Activated CD8-positive, alpha-beta T cell treated with anti-CD3 and anti-CD28 coated beads for 36 hours (primary cell): ENCODE measurements around the gene FRMD4A. TPM values are rescaled to one million over a fixed set of nuclear protein-coding genes. Genes with fewer than 3 reads are reported as not detected.

Experiments
- ATAC-seq: fragments of 200-7000 bp; cut with Tn5 transposase; one replicate; pipeline ENCODE4 v1.10.0; 2021; ENCODE audit warnings: mild to moderate bottlenecking, moderate library complexity
- CTCF ChIA-PET: fragments of 350-600 bp; sonication (Branson Sonifier 250); formaldehyde crosslinking; loops from one replicate; lab custom pipeline; 2021; ENCODE audit warnings: antibody characterized with exemption; lab: Charles Lee
- POLR2A ChIA-PET: fragments of 350-600 bp; sonication (Branson Sonifier 250); formaldehyde crosslinking; loops from one replicate; lab custom pipeline; 2021; ENCODE audit warnings: antibody characterized with exemption; lab: Charles Lee
- DNase-seq: peaks from one replicate; pipeline ENCODE4 v3.0.0-alpha.2; 2020
- H3K27ac Mint-ChIP-seq: one replicate; pipeline ENCODE4 v1.8.0; 2021; ENCODE audit warnings: mild to moderate bottlenecking, mixed read lengths
- H3K27me3 Mint-ChIP-seq: one replicate; pipeline ENCODE4 v1.8.0; 2021; ENCODE audit warnings: mixed read lengths
- H3K36me3 Mint-ChIP-seq: one replicate; pipeline ENCODE4 v1.8.0; 2021; ENCODE audit warnings: low read depth, mixed read lengths
- H3K4me1 Mint-ChIP-seq: one replicate; pipeline ENCODE4 v1.8.0; 2021; ENCODE audit warnings: low read depth, mixed read lengths
- H3K4me3 Mint-ChIP-seq: one replicate; pipeline ENCODE4 v1.8.0; 2021; ENCODE audit warnings: mild to moderate bottlenecking, moderate library complexity, mixed read lengths
- H3K9me3 Mint-ChIP-seq: one replicate; pipeline ENCODE4 v1.8.0; 2021; ENCODE audit warnings: mixed read lengths
- CTCF ChIP-seq: fragments of 200-600 bp; IDR thresholded peaks from one replicate; pipeline ENCODE4 v1.8.0; 2022; ENCODE audit warnings: antibody characterized with exemption, mild to moderate bottlenecking
- intact Hi-C: fragments of 100-400 bp; cut with micrococcal nuclease; formaldehyde crosslinking; loops from one replicate; pipeline ENCODE4 v1.10.0; 2022
- total RNA-seq, 2 experiments: library from RNA; stranded (reverse); gene quantifications; one replicate each; pipeline ENCODE4 v1.2.3, GENCODE V29; 2021

FRMD4A gene
- total RNA-seq, 2 experiments from 2014 or later: 2.1 to 2.8 TPM

GRCh38 chr10:14156104-14156503, 174.6 kb downstream of the FRMD4A start:
- Mint-ChIP-seq H3K9me3 (peaks cover 3% of the 10 kb centered on the region), H3K4me1 (no peaks in the 10 kb centered on the region), H3K36me3 (no peaks in the 10 kb centered on the region), H3K4me3 (no peak overlapping the region), H3K27me3 (peaks cover 32% of the 10 kb centered on the region), H3K27ac (no peak overlapping the region)
- intact Hi-C loops: no loop called here
- DNase-seq (no peak), ATAC-seq (no peak)
- no peak for TF ChIP-seq CTCF
- ChIA-PET CTCF (no interaction called here), POLR2A (no interaction called here)

DNA sequence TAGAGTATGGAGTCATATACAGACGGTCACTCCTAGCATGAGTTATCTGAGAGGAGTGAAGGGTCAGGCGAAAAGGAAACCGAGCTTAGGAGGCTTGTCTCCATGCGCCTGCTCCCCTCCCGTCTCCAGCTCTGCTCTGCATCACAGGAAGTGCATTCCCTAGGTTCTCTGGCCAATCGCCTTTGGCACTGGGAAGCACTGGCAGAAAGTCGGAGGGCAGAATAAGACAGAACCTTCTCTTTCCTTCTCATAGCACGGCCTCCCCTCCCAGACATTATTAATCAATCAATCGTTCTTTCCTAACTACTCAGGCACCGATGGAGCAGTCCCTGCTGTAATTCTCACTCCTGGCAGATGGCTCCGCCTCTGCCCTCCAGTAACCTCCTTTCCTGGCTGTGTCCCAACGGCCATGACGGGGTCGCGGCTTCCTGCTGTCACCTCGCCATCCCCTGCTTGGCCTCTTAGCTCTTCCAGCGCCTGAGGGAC, 177.1 kb downstream of the FRMD4A start:
- TF ChIP-seq CTCF: no peak
- Mint-ChIP-seq H3K27me3 (peaks cover 28% of the 10 kb centered on the region), H3K36me3 (no peaks in the 10 kb centered on the region), H3K4me3 (no peak overlapping the region), H3K9me3 (peaks cover 3% of the 10 kb centered on the region), H3K27ac (no peak overlapping the region), H3K4me1 (no peaks in the 10 kb centered on the region)
- no peak for DNase-seq
- POLR2A ChIA-PET: no interaction called here
- intact Hi-C loops: no loop called here
- CTCF ChIA-PET: interaction anchor here (1.1 kb wide), 1 partner anchor 43 kb away, joined by 3 read pairs; no protein-coding TSS in a partner anchor
- ATAC-seq: no peak

DNA sequence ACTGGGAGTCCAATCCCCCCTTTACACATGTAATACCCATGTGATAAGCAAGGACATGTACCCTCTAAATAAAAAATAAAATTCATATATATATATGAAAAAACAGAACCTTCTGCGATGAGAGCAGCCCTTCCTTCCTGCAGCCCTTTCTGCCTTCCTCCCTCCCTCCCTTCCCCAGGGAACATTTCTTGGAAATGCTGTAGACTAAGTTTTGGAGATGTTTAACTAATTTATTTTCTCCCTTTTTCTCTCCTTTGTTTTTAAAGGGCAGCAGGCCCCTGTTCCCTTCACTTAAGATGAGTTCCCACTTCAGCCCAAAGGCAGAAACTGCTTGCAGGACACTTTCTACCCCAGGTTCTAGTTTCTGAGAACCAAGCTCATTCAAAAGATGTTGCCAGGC, 179.2 kb downstream of the FRMD4A start:
- no peak for ATAC-seq
- CTCF ChIA-PET: no interaction called here

DNA sequence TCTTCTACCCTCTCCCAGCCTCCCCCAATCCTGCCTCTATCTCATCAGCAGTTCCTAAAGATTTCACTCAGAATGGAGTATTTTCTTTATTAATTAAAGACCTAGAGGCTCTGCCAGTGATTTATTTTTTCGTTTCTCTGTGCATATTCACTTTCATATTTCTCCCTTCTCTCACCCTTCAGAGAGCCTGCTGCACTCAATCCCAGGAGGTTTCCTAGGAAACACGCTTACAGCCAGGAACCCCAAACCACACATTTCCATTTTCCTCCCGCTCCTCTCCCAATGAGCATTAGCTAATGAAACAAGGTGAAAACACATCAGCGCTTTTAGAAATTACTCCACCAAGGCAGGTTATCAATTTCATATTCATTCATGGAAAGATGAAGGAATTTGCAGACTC, 180.2 kb downstream of the FRMD4A start:
- H3K27ac Mint-ChIP-seq: no peak overlapping the region
- intact Hi-C loops: no loop called here
- no peaks in the 10 kb centered on the region for H3K4me1 Mint-ChIP-seq
- no peak for DNase-seq
- ChIA-PET CTCF (no interaction called here), POLR2A (no interaction called here)
- H3K27me3 Mint-ChIP-seq: peaks cover 22% of the 10 kb centered on the region
- H3K9me3 Mint-ChIP-seq: no peaks in the 10 kb centered on the region
- ATAC-seq: no peak
- H3K36me3 Mint-ChIP-seq: no peaks in the 10 kb centered on the region
- TF ChIP-seq CTCF: no peak
- no peak overlapping the region for H3K4me3 Mint-ChIP-seq

More for the DNA sequence above, 179.2 kb downstream of the FRMD4A start:
- POLR2A ChIA-PET: interaction anchor here (0.8 kb wide), 1 partner anchor 222 kb away, joined by 3 read pairs; no protein-coding TSS in a partner anchor
- no peak for TF ChIP-seq CTCF
- intact Hi-C loops: no loop called here
- H3K4me1 Mint-ChIP-seq: no peaks in the 10 kb centered on the region
- H3K9me3 Mint-ChIP-seq: peaks cover 3% of the 10 kb centered on the region
- H3K27me3 Mint-ChIP-seq: peaks cover 19% of the 10 kb centered on the region
- DNase-seq: no peak
- H3K36me3 Mint-ChIP-seq: no peaks in the 10 kb centered on the region
- H3K27ac Mint-ChIP-seq: no peak overlapping the region
- H3K4me3 Mint-ChIP-seq: no peak overlapping the region

DNA sequence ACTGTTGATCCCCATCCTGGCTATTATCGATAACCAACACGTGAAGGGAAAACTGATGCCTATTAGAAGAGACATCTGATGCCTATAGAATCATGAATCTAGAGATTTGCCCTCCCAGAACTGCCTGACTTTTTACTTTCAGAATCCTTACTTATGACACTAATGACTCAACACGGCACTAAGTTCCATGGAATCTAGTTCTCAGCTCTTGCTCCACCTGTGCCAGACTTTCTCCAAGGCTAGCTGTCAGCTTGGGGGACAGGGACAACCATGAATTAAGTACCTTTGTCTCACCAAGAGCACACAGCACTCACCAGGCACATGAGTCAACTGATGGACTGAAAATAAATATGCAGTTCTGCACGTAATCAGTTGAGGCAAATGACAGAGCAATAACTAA, 184.2 kb downstream of the FRMD4A start:
- H3K36me3 Mint-ChIP-seq: no peaks in the 10 kb centered on the region
- ChIA-PET POLR2A (no interaction called here), CTCF (no interaction called here)
- no peak for ATAC-seq
- no peak for TF ChIP-seq CTCF
- no peak overlapping the region for H3K27ac Mint-ChIP-seq
- intact Hi-C loops: no loop called here
- H3K4me3 Mint-ChIP-seq: no peak overlapping the region
- no peaks in the 10 kb centered on the region for H3K9me3 Mint-ChIP-seq
- DNase-seq: no peak
- peaks cover 29% of the 10 kb centered on the region for H3K27me3 Mint-ChIP-seq
- no peaks in the 10 kb centered on the region for H3K4me1 Mint-ChIP-seq
